Measurements from ENCODE around the gene FBXO41. TPM values are rescaled to one million over a fixed set of nuclear protein-coding genes. Genes with fewer than 3 reads are reported as not detected.
"Not testable (repeated sequence)": the region's sequence is repeated elsewhere in the genome, so short reads cannot be mapped to it uniquely, and the experiment has no call there.

The FBXO41 gene
- polyA plus RNA-seq, 3 donors: 1.6 to 1.9 (median 1.6) TPM

GRCh38 chr2:73263540-73264331 lies 20.5 kb downstream of the FBXO41 start:
- no peak for DNase-seq (ENCODE audit: low read depth in 3 of 3, low spot score in 2 of 3)

DNA sequence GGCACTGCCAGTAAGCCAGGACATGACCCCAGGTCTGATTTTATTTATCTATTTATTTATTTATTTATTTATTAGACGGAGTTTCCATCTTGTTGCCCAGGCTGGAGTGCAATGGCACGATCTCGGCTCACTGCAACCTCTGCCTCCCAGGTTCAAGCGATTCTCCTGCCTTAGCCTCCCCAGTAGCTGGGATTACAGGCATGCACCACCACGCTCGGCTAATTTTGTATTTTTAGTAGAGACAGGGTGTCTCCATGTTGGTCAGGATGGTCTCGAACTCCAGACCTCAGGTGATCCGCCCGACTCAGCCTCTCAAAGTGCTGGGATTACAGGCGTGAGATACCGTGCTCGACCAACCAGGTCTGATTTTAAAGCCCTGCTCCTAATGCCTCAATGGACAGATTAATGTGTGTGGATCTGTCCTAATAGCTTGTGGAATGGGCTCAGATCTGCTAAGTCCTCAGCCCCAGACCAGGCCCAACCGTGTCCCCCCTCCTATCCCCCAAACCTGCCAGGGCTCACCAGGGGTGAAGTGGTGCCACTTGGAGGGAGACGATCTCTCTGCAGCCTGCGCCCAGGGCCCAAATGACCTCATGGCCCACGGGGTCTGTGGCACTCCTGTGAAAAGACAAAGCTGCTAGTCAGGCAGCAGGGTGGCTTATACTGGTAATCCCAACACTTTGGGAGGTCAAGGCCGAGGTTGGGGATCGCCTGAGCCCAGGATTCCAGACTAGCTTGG lies 21.4 kb downstream of the FBXO41 start:
- not testable (repeated sequence) for DNase-seq (ENCODE audit: low read depth in 3 of 3, low spot score in 2 of 3)

GRCh38 chr2:73262108-73262651 lies 22.1 kb downstream of the FBXO41 start:
- DNase-seq (ENCODE audit: low read depth in 3 of 3, low spot score in 2 of 3): no peak

GRCh38 chr2:73260338-73260984 lies 23.8 kb downstream of the FBXO41 start:
- DNase-seq (ENCODE audit: low read depth in 3 of 3, low spot score in 2 of 3): no peak

DNA sequence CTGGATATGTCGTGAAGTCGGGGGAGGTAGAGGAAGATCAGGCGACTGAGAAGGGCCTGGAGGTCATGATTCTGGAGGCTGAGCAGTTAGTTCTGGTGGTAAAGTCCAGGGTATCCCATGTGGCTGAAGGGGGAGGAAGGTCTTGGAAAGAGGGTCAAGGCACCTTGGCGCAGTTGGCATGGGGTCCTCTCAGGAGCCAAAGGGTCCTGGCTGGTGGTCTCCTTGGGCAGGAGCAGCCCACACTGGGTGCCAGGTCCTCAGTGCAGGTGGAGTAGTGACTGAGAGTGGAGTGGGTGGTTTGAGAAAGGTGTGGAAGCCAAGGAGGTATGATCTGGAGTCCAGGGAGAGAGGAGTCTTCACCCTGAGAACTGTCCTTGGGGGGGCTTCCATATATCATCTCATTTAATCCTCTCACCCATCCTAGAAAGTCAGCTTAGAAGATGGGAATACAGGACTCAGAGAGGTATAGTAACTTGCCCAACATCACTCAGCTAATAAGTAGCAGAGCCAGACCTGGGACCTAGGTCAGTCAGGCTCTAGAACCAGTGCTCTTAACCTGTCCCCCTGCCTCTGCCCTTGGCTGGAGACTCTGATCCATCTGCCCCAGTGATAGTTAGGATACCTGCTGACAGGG lies 24.5 kb downstream of the FBXO41 start:
- no peak for DNase-seq (ENCODE audit: low read depth in 3 of 3, low spot score in 2 of 3)

DNA sequence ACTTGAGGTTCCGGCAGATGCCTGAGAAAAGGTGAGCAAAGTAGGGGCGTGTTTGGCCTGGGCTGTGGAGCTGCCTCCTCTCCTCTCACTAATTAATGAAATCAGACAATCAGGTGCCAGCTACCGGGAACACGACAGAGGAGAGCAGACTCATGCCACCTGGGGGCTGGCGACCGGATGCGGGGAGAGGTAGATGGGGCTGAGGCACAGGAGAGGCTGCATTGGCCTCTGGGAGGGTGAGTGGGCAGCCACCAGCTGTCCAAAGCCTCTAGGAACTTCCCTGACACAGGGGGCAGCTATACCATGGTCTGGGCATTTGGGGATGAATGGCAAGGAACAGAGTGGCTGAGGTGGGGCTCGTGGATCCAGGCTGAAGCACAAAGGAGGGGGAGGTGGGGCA lies 25.0 kb downstream of the FBXO41 start:
- no peak for DNase-seq (ENCODE audit: low read depth in 3 of 3, low spot score in 2 of 3)

DNA sequence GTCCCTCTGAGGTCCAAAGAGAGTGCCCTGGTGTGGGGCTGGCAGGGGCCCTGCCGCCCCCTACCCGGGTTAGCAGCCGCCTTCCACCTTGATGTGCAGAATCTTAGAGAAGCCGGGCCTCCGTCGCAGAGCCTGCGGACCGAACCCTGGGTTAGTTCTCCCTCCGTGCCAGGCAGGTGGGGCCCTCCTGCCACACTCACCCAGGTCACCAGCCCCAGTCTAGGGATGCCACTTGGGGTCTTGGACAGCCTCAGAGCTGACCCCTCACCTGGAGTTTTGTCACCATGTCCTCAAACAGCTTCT lies 25.4 kb downstream of the FBXO41 start:
- DNase-seq (ENCODE audit: low read depth in 3 of 3, low spot score in 2 of 3): no peak

- DNase-seq (ENCODE audit: low read depth in 3 of 3, low spot score in 2 of 3): no peak
Measured at GRCh38 chr2:73258186-73258912, 25.9 kb downstream of the FBXO41 start.

DNA sequence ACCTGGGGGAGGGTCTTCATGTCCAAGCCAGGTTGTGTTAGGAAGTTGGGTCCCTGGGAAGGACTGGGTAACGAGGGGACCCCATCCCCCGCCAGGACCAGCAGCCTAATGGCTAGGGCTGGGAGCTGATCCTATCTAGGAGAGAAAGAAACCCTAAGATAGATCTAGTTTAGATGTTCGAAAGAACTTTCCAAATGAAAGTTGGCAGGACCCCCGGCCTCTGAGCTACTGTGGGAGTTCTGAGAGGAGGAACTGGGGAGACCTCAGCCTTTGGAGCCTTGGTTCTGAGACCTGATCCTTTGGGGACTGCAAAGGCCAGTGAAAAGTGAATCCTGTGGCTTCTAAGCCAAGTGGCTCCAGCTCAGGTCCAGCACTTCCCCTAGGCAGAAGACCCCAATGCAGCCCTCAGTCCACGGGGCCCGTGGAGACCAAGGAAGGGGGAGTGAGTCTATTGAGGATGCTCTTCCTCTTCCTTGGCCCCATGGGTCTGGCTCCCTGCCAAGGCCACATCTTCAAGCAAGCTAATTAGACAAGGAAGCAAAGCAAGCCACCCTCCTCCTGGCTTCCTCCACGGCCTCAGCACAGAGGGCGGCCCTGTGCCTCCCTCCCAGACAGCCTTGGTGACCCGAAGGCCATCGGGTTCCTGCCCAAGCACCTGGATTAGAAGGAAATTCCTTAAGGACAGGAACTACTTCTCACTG lies 26.7 kb downstream of the FBXO41 start:
- no peak for DNase-seq (ENCODE audit: low read depth in 3 of 3, low spot score in 2 of 3)

GRCh38 chr2:73257021-73257420 lies 27.3 kb downstream of the FBXO41 start:
- no peak for DNase-seq (ENCODE audit: low read depth in 3 of 3, low spot score in 2 of 3)

GRCh38 chr2:73256618-73256922 lies 27.7 kb downstream of the FBXO41 start:
- DNase-seq (ENCODE audit: low read depth in 3 of 3, low spot score in 2 of 3): no peak

- no peak for DNase-seq (ENCODE audit: low read depth in 3 of 3, low spot score in 2 of 3)
Measured at GRCh38 chr2:73255907-73256617, 28.2 kb downstream of the FBXO41 start.

GRCh38 chr2:73255007-73255644 lies 29.2 kb downstream of the FBXO41 start:
- DNase-seq (ENCODE audit: low read depth in 3 of 3, low spot score in 2 of 3): no peak

DNA sequence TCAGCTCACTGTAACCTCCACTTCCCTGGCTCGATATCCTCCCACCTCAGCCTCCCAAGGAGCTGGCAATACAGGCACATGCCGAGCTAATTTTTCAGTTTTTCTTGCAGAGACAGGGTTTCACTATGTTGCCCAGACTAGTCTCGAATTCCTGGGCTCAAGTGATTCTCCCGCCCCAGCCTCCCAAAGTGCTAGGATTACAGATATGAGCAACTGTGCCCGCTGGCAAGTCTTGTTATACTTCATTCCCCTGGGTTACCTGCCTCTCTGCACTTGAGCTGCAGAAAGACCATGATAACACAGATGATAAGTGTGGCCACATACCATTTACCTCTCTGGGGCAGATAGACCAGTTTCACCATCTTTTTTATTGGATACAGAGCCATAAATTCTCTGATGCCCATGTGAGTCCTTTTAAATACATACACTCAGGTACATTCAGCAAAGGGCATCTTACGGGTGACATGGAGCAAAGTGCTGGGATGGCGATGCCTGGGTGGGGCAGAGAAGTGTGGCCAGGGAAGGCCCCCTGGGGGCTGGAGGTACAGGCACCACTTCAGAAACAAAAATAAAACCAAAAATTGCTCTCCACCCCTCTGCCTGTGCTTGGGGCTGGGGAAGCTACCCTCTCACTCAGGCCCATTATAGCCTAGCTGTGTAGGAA lies 29.8 kb downstream of the FBXO41 start:
- DNase-seq (ENCODE audit: low read depth in 3 of 3, low spot score in 2 of 3): no peak

- no peak for DNase-seq (ENCODE audit: low read depth in 3 of 3, low spot score in 2 of 3)
Measured at GRCh38 chr2:73253901-73254300, 30.4 kb downstream of the FBXO41 start.

DNA sequence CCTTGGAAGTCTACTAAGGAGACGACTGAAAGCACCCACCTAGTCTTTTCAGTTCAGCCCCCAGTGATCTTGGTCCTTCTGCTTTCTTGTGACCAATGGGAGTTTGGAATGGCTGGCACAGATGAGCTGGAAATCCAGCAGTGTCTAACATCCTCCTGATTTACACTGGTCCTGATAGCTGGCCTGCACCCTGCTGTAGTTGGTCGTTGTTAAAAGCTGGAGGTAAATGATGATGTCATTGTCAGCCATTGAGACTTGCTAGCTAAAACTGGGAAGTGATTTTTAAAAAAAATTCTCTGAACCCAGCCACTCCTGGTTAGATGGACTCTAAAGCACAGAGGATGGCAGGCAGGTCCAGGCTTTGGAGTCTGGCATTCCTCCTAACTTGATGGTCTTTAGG lies 30.9 kb downstream of the FBXO41 start:
- DNase-seq (ENCODE audit: low read depth in 3 of 3, low spot score in 2 of 3): no peak

DNA sequence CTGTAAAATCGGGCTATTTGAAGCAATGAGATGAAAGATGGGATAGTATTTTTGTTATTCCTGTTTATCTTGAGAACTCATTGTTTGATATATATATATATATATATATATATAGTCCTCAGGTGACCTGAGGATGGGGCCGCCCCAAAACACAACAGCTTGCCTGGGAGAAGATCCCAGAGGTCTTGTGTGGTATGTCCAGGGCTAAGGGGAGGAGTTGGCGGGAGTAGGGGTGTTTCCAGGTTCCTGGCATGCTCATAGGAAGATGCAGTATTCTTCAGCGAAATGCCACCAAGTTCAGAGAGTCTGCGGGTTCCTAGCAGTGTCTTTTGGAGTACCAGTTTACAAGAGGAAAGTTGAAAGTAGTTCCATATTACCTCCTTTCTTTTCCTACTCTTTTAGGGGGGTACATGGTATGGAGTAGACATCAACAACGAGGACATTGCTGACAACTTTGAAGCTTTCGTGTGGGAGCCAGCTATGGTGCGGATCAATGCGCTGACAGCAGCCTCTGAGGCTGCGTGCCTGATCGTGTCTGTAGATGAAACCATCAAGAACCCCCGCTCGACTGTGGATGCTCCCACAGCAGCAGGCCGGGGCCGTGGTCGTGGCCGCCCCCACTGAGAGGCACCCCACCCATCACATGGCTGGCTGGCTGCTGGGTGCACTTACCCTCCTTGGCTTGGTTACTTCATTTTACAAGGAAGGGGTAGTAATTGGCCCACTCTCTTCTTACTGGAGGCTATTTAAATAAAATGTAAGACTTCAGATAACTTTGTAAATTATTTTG lies 31.8 kb downstream of the FBXO41 start:
- DNase-seq (ENCODE audit: low read depth in 3 of 3, low spot score in 2 of 3): no peak

All from right renal cortex interstitium (tissue), 3 donors.